ENCODE measurements around the gene TESK2. TPM values are rescaled to one million over a fixed set of nuclear protein-coding genes. Genes with fewer than 3 reads are reported as not detected.
A peak's percentile ranks its signal among the peaks of the same experiment; 100 is the strongest.

The TESK2 gene
- total RNA-seq, 1 experiment from 2014 or later, result 1.4 TPM

- no TSS peak for BruUV-seq (replicated peaks)
- no peak overlapping the region for H3K4me3 Mint-ChIP-seq (ENCODE audit: unreplicated experiment)
- DNase-seq (ENCODE audit: unreplicated experiment), result no peak
- H3K36me3 Mint-ChIP-seq (ENCODE audit: insufficient read depth, unreplicated experiment), result peaks cover 13% of the 10 kb centered on the region
- intact Hi-C loops (cut with micrococcal nuclease), result no loop called here
- no peaks in the 10 kb centered on the region for H3K9me3 Mint-ChIP-seq (ENCODE audit: unreplicated experiment)
- H3K27ac Mint-ChIP-seq (ENCODE audit: low read depth, unreplicated experiment), result no peak overlapping the region
- POLR2A ChIA-PET, result interaction anchor here (2.3 kb wide), 1 partner anchor 12 kb away, joined by 13 read pairs; the partner anchor contains the start of genes MUTYH and TOE1
- peaks cover 7% of the 10 kb centered on the region for H3K4me1 Mint-ChIP-seq (ENCODE audit: insufficient read depth, unreplicated experiment)
- CTCF ChIA-PET, result interaction anchor here (0.5 to 0.6 kb wide), 2 partner anchors 10 to 32 kb away, joined by 3 read pairs; no protein-coding TSS in a partner anchor
- no peak for TF ChIP-seq CTCF (IDR thresholded peaks at IDR 0.05; ENCODE audit: unreplicated experiment)
- H3K27me3 Mint-ChIP-seq (ENCODE audit: insufficient read depth, unreplicated experiment), result no peaks in the 10 kb centered on the region
Measured at GRCh38 chr1:45327644-45328515, 163.1 kb downstream of the TESK2 start.

GRCh38 chr1:45326627-45327623, 164.0 kb downstream of the TESK2 start, which contains the start of gene HPDL:
HPDL (plus strand) TSS chr1:45326895; CDS start chr1:45327149, 254 bp downstream.
- POLR2A ChIA-PET, result interaction anchor here (2.3 kb wide), 1 partner anchor 13 kb away, joined by 15 read pairs; the partner anchor contains the start of genes MUTYH and TOE1
- TF ChIP-seq CTCF (IDR thresholded peaks at IDR 0.05; ENCODE audit: unreplicated experiment), result no peak
- no peaks in the 10 kb centered on the region for H3K9me3 Mint-ChIP-seq (ENCODE audit: unreplicated experiment)
- CTCF ChIA-PET, result interaction anchor here (0.6 kb wide), 2 partner anchors 164 to 1273 kb away, joined by 3 read pairs; partner anchors contain the start of gene TESK2
- DNase-seq (ENCODE audit: unreplicated experiment), result peak; percentile 48
- H3K27me3 Mint-ChIP-seq (ENCODE audit: insufficient read depth, unreplicated experiment), result no peaks in the 10 kb centered on the region
- intact Hi-C loops (cut with micrococcal nuclease), result no loop called here
- peaks cover 8% of the 10 kb centered on the region for H3K36me3 Mint-ChIP-seq (ENCODE audit: insufficient read depth, unreplicated experiment)
- H3K4me3 Mint-ChIP-seq (ENCODE audit: unreplicated experiment), result peak within 1 kb of the TSS; percentile 70
- no TSS peak for BruUV-seq (replicated peaks)
- H3K4me1 Mint-ChIP-seq (ENCODE audit: insufficient read depth, unreplicated experiment), result peaks cover 7% of the 10 kb centered on the region
- no peak within 1 kb of the TSS for H3K27ac Mint-ChIP-seq (ENCODE audit: low read depth, unreplicated experiment)

GRCh38 chr1:45325851-45326506, 165.0 kb downstream of the TESK2 start:
- intact Hi-C loops (cut with micrococcal nuclease), result no loop called here
- CTCF ChIA-PET, result interaction anchor here (0.6 kb wide), 3 partner anchors 23 to 1272 kb away, joined by 3 read pairs; partner anchors contain the start of gene TESK2
- POLR2A ChIA-PET, result interaction anchor here (2.3 kb wide), 1 partner anchor 14 kb away, joined by 15 read pairs; the partner anchor contains the start of genes MUTYH and TOE1
- no TSS peak for BruUV-seq (replicated peaks)
- no peak for DNase-seq (ENCODE audit: unreplicated experiment)
- peaks cover 8% of the 10 kb centered on the region for H3K36me3 Mint-ChIP-seq (ENCODE audit: insufficient read depth, unreplicated experiment)
- H3K4me1 Mint-ChIP-seq (ENCODE audit: insufficient read depth, unreplicated experiment), result peaks cover 7% of the 10 kb centered on the region
- H3K27ac Mint-ChIP-seq (ENCODE audit: low read depth, unreplicated experiment), result no peak overlapping the region
- H3K9me3 Mint-ChIP-seq (ENCODE audit: unreplicated experiment), result no peaks in the 10 kb centered on the region
- H3K4me3 Mint-ChIP-seq (ENCODE audit: unreplicated experiment), result peak overlapping the region; percentile 70
- no peak for TF ChIP-seq CTCF (IDR thresholded peaks at IDR 0.05; ENCODE audit: unreplicated experiment)
- H3K27me3 Mint-ChIP-seq (ENCODE audit: insufficient read depth, unreplicated experiment), result no peaks in the 10 kb centered on the region
